ENCODE results near the gene FARSA.
"Not testable (repeated sequence)": the region's sequence is repeated elsewhere in the genome, so short reads cannot be mapped to it uniquely, and the experiment has no call there.

The FARSA gene

DNA sequence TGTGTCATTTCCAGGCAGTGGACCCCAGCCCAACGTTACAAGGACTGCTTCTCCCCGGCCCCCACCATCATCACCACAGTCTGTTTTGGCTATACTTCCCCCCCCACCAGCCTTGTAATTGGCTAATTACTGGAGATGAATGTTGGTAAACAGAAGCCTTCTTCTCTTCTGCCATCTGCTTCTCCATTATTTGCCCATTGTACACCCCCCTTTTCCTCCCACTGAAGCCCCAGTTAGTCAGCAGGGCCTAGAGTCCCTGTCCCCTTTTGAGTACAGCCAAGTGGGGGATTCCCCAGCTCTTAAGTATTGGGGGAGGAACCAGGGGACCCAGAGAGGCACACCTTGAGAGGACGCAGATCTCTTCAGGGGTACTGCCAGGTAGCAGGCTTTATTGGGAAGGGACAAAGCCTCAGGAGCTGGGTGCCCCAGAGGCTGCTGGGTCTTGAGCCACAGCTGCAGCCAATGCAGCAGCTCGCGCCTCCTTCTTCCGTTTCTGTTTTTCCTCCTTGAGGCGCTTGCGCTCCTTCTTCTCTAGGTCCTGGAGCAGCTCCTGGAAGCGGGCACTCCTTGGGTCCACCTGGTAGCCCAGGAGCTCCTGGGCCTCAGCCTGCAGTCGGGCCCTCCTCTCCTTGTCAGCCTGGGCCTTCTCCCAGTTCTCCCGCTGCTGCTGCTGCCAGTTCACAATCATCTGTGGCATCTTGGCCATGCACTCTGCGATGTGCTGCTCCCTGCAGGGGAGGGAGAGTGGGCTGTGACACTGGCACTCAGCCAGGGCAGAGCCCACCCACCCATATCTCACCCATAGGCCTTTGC, 20.5 kb upstream of the FARSA start:
- DNase-seq (ENCODE audit: low read depth), result no peak

- DNase-seq (ENCODE audit: low read depth), result no peak
These were observed 19.8 kb upstream of the FARSA start for GRCh38 chr19:12953138-12953798.

DNA sequence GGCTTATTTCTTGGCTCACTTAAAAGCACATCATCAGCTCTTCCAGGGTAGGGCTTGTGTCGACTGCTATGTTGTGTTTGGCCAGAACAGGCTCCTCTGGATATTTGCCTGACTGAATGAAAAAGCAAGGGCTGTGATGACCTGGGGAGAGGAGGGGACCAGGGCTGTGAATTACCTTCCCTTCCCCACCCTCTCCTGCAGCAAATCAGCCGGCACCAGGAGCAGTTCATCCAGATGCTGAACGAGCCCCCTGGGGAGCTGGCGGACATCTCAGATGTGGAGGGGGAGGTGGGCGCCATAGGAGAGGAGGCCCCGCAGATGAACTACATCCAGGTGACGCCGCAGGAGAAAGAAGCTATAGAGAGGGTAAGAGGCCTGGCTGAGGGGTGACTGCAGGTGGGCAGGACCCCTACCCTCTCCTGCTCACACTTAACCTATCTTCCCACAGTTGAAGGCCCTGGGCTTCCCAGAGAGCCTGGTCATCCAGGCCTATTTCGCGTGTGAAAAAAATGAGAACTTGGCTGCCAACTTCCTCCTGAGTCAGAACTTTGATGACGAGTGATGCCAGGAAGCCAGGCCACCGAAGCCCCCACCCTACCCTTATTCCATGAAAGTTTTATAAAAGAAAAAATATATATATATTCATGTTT, 19.1 kb upstream of the FARSA start:
- DNase-seq (ENCODE audit: low read depth), result no peak

- DNase-seq (ENCODE audit: low read depth), result not testable (repeated sequence)
These were observed 18.5 kb upstream of the FARSA start for GRCh38 chr19:12952050-12952449.

- DNase-seq (ENCODE audit: low read depth), result no peak
These were observed 16.1 kb upstream of the FARSA start for GRCh38 chr19:12949363-12950283.

GRCh38 chr19:12948612-12949362, 15.3 kb upstream of the FARSA start:
- DNase-seq (ENCODE audit: low read depth), result no peak

- DNase-seq (ENCODE audit: low read depth), result no peak
These were observed 14.4 kb upstream of the FARSA start for GRCh38 chr19:12947702-12948611.

GRCh38 chr19:12946731-12947496, 13.4 kb upstream of the FARSA start:
- DNase-seq (ENCODE audit: low read depth), result no peak

DNA sequence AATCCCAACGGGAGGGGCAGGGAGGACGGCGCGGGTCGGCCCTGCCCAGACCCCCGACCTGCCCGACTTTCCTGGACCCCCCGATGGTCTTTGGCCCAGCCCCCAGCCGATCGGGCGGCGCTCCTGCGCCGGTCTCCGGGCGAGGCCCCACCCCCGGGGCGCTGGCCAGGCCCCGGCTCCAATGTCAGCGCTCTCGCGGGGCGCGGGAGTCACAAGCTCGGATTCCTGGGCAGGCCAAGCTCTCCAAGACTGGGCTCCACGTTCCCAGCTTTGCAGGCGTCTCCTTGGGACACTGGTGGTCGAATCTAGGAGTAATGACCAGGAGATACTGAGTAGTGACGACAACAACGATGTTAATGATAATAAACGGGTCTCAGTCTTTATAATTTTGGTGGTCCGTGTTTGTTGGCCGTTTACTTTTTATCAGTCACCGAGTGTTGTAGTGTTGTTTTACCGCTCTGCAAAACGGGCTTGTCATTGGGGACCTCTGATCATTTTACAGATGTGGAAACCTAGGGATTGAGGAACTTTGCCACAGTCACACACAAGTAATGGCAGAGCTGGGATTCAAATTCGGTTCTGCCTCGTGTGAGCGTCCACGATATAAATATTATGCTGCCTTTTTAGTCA, 12.7 kb upstream of the FARSA start:
- DNase-seq (ENCODE audit: low read depth), result peak; percentile 29

GRCh38 chr19:12945479-12946091, 12.1 kb upstream of the FARSA start, which contains the start of gene RAD23A:
Gene RAD23A, plus strand, starts transcription at chr19:12945862. Its CDS starts 87 bp downstream, at chr19:12945949.
- DNase-seq (ENCODE audit: low read depth), result peak; percentile 97

DNA sequence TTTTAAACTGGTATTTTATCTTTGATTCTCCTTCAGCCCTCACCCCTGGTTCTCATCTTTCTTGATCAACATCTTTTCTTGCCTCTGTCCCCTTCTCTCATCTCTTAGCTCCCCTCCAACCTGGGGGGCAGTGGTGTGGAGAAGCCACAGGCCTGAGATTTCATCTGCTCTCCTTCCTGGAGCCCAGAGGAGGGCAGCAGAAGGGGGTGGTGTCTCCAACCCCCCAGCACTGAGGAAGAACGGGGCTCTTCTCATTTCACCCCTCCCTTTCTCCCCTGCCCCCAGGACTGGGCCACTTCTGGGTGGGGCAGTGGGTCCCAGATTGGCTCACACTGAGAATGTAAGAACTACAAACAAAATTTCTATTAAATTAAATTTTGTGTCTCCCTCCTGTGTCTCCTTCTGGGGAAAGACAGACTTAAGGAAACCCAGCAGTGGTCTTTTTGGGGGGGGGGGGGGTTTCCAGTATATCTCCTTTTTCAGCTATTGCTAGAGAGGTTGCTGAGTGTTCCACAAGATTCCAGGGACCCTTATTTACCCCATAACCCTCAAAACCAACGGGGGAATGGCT, 10.7 kb upstream of the FARSA start:
- DNase-seq (ENCODE audit: low read depth), result no peak

GRCh38 chr19:12943437-12944044, 10.0 kb upstream of the FARSA start:
- DNase-seq (ENCODE audit: low read depth), result no peak

DNA sequence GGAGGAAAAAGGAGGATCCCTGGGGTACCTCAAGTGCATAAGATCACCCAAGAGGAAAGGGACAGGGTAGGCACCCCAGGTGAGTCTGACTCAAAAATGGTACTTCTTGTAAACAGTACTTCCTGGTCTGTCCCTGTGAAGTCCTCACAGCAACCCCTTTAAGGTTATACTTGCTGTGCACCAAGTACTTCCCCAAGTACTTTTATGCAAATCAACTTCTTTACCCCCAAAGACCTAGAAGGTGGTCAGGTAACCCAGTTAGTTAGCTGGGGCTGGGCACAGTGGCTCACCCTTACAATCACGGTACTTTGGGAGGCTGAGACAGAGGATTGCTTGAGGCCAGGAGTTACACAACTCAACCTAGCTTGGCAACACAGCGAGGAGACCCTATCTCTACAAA, 7.4 kb upstream of the FARSA start:
- DNase-seq (ENCODE audit: low read depth), result no peak

- no peak for DNase-seq (ENCODE audit: low read depth)
These were observed 6.5 kb upstream of the FARSA start for GRCh38 chr19:12939975-12940423.

DNA sequence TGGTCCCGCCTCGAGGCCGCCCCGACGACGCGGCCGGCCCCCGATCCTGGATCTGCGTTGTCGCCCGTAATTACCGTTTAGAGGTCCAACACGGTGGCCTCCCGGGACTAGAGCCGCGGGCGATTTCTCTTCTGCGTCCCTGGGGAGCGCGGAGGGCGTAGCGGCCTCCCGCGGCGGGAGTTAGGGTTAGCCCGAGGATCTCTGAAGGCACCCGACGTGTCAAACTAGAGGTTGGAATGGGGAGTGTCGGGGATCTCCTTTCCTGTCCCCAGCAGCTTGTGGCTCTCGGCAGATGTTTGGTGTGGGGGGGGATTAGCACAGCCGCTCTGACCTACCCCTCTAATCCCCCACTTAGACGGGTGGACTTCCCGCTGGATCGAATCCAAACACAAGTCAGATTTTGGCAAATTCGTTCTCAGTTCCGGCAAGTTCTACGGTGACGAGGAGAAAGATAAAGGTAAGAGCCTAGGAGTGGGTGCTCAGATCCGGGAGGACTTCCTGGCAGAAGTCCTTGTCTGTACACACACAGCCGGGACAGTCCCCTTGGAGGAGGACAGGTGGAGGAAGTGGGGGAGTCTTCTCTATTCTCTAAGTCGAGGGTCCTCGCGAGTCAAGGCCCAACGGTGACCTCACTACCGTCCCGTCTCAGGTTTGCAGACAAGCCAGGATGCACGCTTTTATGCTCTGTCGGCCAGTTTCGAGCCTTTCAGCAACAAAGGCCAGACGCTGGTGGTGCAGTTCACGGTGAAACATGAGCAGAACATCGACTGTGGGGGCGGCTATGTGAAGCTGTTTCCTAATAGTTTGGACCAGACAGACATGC, 5.5 kb upstream of the FARSA start:
- DNase-seq (ENCODE audit: low read depth), result no peak

GRCh38 chr19:12937927-12938778, 4.6 kb upstream of the FARSA start, which contains the start of gene CALR:
Gene CALR, plus strand, starts transcription at chr19:12938609. Its CDS starts 71 bp downstream, at chr19:12938680.
- DNase-seq (ENCODE audit: low read depth), result peak; percentile 98
